HG02943 (cell line): ENCODE measurements around the gene ELP4.

Experiments used
- ATAC-seq: cut with Tn5 transposase; IDR thresholded peaks from one replicate; pipeline ENCODE4 v1.9.1; 2021; ENCODE audit warnings: mild to moderate bottlenecking, low read depth, moderate library complexity; ENCODE audit not compliant: unreplicated experiment

The ELP4 gene

DNA sequence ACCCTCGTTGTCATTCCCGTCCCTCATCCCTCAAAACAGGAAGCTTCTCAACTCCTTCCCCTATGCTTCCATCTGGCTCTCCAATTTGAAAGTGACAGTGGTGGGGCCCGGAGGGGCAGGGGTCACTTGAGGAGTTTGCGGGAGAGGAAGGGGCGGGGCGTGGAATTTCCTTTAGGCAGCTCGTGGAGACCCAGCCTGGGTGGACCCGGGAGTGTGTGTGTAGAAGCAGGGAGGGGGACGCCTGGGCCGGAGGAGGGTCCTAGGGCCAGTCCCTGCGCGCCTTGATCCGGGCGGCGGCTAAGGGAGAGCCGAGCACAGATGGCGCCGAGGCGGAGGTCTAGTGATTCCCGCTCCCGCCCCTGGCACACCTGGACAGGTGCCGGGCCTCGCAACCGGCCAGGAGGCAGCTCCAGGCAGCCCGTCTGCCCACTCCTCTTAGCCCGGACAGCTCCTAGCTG lies 309.3 kb downstream of the ELP4 start:
- no peak for ATAC-seq

- ATAC-seq = no peak
These were observed 310.3 kb downstream of the ELP4 start for GRCh38 chr11:31819621-31820437.

GRCh38 chr11:31820438-31820818 lies 310.9 kb downstream of the ELP4 start:
- no peak for ATAC-seq

DNA sequence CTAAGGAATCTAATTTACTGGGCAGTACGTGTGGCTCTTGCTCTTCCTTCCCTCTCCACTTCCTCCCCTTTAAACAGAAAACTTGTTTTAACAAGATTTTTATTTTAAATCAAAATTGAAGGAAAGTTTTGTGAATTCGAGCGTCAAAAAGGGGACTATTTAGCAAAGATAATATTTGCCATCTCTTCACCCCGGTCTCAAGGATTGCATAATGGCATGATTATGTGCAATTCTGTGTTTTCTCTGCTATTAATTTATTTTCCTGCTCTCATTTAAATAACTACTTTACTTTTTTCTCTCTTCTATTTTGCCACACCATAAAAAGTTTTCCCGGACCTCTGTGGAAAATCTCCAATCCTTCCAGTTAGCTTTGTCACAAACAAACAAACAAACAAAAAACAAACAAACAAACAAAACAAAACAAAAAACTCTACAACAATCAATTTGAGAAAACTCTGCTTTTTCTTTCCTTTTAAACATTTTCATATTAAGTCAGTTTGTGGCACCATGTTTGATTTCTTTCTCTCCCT lies 311.7 kb downstream of the ELP4 start:
- ATAC-seq = no peak

GRCh38 chr11:31821766-31822165 lies 312.2 kb downstream of the ELP4 start:
- no peak for ATAC-seq

GRCh38 chr11:31822175-31822926 lies 312.8 kb downstream of the ELP4 start:
- ATAC-seq = no peak

GRCh38 chr11:31822927-31823643 lies 313.5 kb downstream of the ELP4 start:
- ATAC-seq = no peak

DNA sequence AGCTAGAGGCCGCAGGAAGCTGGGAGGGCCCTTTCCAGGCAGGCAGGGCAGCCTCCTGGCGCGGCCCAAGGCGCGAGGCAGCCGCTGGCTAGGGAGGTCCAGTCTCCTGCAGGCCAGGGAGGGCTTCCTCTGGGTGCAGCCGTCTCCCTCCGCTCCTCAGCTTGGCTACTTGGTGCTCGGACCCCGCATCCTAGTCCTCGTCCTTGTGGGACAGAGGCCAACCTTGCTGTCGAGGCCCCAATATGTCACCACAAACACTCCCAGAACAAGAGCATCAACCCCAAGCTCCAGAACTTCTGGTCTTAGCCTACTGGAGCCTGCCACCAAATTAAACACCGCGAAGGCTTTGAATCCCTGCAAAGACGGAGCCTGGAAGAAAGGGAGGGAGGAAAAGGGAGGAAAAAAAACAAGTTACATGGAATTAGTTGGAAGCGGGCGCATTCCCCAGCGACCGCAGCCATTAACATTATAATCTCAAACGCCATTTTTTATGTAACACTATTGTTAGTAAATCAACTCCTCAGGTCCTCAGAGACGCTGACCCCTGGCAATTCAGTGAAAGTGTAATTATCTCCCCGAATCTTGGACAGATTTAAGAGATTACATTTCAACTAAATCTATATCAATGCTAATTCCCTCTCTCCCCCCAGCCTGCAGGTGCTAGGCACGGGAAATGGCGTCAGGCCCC lies 314.2 kb downstream of the ELP4 start:
- no peak for ATAC-seq

DNA sequence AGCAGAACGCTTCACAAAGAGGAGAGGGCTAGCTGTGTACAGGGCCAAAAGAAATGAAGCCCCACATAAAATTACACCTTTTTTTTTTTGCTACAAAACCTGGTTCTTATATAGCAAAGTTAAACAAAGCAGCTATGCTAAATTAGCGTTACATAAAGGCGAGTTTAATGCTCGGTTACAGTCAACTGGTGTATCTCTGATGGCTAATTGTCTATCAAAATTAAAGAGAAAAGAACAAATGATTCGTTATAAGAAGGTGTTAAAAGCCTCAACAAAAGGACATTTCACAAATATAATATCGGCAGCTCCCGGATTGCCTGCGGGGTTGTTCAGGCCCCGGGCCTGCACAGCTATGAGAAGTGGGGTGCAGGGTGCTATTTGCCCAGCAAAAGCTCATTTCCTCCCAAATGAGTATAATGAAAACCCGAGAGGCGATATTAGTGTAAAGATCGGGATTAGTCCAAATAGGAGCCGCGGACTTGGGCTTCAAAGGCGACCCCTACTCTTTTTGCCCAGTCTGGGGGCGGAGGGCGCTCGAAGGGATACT lies 314.8 kb downstream of the ELP4 start:
- no peak for ATAC-seq

- no peak for ATAC-seq
These were observed 315.6 kb downstream of the ELP4 start for GRCh38 chr11:31824879-31825837.

DNA sequence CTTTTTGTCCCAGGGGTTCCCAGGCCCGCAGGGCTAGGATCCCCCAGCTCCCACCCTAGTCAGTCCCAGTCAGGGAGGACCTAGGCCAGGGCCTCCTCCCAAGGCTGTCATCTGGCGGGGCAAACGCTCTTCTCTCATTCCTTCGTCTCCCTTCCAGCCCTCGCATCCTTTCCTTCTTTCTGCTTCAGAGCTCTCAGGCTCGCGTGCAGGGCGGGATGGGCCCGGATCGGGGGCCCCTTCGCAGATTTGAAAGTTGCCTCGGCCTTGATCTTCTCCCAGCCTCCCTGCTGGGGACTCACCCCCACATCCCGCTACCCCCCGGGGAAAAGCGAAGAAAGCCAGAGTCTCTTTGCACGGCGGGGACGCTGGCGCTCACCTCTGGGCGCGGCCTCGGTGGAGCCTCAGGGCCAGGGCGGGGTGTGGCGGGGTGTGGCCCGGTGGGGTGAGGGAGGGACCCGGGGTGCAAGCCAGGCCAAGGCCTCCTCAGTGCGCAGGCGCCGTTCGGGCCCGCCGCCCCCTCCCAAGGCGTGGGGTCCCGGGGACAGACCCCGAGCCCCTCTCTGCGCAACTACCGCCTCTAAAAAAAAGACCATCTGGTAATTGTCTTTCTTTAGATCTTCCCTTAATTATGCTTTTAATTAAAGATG lies 316.4 kb downstream of the ELP4 start:
- no peak for ATAC-seq

DNA sequence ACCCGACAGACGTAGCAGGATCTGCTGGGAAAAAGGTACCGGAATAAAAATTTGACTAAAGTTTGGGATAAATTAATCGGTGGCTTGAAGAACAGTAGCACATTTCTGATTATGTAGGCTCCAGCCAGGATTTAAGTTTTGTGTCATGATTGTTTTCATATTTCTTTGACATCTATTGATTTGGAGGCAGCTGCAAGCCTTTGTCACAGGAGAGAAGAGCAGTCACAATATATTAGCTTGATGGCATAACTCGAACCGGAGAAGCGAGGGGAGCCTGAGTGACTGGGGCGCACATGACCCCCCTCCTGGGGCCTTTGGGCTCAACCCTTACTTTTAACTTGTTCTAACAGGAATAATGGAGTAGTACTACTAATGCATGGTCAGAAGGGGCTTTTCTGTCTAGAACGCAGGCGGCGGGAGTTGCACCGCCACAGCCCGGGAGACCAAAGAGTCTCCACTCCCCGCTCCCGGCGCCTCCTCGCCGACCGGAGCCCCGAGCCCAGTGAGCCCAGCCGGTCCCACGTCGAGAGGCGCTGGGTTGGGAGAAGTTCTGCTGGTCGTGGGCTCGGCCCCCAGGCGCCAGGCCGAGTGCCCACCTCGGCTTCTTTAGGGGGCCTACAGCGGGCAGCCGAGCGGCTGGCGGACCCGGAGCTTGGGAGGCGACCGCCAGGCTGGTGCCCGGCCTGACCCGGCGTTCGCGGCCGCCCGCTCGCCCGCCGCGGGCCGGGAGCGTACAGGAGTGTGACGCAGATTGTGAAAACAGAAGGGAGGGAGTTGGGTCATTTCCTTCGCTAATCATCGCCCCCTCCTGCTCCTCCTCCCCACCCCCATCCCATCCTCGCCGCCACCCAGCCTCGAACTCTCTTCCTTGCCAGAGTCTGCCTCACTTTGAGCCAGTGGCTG lies 317.2 kb downstream of the ELP4 start:
- no peak for ATAC-seq

- no peak for ATAC-seq
These were observed 318.1 kb downstream of the ELP4 start for GRCh38 chr11:31827455-31828206.

DNA sequence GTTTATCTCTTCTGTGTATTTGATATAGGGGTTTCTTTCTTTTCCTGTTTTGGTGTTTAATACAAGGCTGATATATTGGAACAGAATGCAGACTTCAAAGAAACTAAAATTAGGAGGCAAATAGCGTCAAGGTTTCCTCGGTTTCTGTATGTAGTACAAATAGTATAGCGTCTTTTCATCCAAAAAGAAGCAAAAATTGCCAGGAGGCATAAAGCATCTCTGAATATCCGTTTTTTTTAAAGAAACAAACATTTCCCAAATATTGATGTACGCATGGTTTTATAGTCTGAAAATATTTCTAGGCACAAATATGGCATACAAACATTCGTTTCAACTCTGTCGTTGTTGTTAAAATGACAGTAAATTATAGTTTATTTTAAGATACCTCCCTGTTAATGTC lies 318.6 kb downstream of the ELP4 start:
- ATAC-seq = no peak

GRCh38 chr11:31830406-31830805 lies 320.8 kb downstream of the ELP4 start:
- ATAC-seq = no peak

- no peak for ATAC-seq
These were observed 324.7 kb downstream of the ELP4 start for GRCh38 chr11:31834237-31834636.
